GM13977 (cell line): ENCODE results near the gene LRRC39.

Experiments
- DNase-seq: peaks from one replicate; pipeline ENCODE4 v3.0.0; 2012; ENCODE audit warnings: low spot score
- in situ Hi-C: fragments of 300-500 bp; cut with MboI; formaldehyde crosslinking; loops from one replicate; pipeline ENCODE4 v1.12.0; 2022; ENCODE audit warnings: low sequenced_read_pairs, low pct_unique_long_range_greater_than_20kb, mixed read lengths, inconsistent platforms; ENCODE audit not compliant: unreplicated experiment
- TF ChIP-seq, protein P1 (sequence below): IDR thresholded peaks from 2 replicates; pipeline ENCODE4 v1.5.1; 2012; ENCODE audit warnings: mild to moderate bottlenecking, control low read depth; ENCODE audit not compliant: insufficient read depth; ENCODE audit errors: extremely low read depth, missing control alignments

LRRC39 gene

GRCh38 chr1:100162881-100163280, 15.2 kb downstream of the LRRC39 start:
- TF ChIP-seq, protein P1, sequence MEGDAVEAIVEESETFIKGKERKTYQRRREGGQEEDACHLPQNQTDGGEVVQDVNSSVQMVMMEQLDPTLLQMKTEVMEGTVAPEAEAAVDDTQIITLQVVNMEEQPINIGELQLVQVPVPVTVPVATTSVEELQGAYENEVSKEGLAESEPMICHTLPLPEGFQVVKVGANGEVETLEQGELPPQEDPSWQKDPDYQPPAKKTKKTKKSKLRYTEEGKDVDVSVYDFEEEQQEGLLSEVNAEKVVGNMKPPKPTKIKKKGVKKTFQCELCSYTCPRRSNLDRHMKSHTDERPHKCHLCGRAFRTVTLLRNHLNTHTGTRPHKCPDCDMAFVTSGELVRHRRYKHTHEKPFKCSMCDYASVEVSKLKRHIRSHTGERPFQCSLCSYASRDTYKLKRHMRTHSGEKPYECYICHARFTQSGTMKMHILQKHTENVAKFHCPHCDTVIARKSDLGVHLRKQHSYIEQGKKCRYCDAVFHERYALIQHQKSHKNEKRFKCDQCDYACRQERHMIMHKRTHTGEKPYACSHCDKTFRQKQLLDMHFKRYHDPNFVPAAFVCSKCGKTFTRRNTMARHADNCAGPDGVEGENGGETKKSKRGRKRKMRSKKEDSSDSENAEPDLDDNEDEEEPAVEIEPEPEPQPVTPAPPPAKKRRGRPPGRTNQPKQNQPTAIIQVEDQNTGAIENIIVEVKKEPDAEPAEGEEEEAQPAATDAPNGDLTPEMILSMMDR, result no peak
- DNase-seq, result no peak
- in situ Hi-C loops, result no loop called here

DNA sequence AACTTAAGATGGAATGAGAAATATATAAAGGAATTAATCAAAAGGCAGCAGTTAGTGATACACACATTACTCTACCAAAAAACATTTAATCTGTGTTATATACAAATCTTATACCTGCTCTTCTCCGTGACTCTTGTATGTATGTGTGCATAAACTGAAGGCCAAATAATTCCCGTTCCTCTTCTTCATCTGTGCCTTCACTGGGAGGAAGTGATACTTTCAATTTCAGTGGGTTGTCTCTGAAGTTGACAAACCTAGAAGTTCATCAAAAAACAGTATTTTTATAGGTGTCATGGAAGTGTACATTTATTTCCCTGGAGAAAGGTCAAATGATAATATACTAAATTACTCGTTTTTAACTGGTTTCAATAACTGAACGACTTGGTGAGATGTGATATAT, 25.8 kb downstream of the LRRC39 start:
- in situ Hi-C loops, result no loop called here
- no peak for DNase-seq
- TF ChIP-seq, protein P1, result no peak

GRCh38 chr1:100151679-100152078, 26.4 kb downstream of the LRRC39 start:
- in situ Hi-C loops, result no loop called here
- TF ChIP-seq, protein P1, result no peak
- no peak for DNase-seq

GRCh38 chr1:100147875-100148274, 30.2 kb downstream of the LRRC39 start:
- TF ChIP-seq, protein P1, result no peak

GRCh38 chr1:100146958-100147357, 31.1 kb downstream of the LRRC39 start:
- TF ChIP-seq, protein P1, result no peak
- DNase-seq, result no peak
- in situ Hi-C loops, result no loop called here

More at GRCh38 chr1:100147875-100148274, 30.2 kb downstream of the LRRC39 start:
- DNase-seq, result no peak
- in situ Hi-C loops, result no loop called here

GRCh38 chr1:100145116-100145515, 32.9 kb downstream of the LRRC39 start:
- in situ Hi-C loops, result no loop called here
- TF ChIP-seq, protein P1, result no peak
- DNase-seq, result no peak

- no peak for DNase-seq
- TF ChIP-seq, protein P1, result no peak
- in situ Hi-C loops, result no loop called here
These were observed 35.7 kb downstream of the LRRC39 start for GRCh38 chr1:100142343-100142742.
